WTC11 (cell line): ENCODE results near the gene RGL2. TPM values are rescaled to one million over a fixed set of nuclear protein-coding genes. Genes with fewer than 3 reads are reported as not detected.

ENCODE experiments used
- ATAC-seq: fragments of 200-7000 bp; cut with Tn5 transposase; 2 replicates; pipeline ENCODE4 v1.10.0; 2021; ENCODE audit warnings: mild to moderate bottlenecking, moderate library complexity
- CTCF ChIA-PET: fragments of 300-600 bp; sonication (Branson Sonifier 250); formaldehyde crosslinking; loops from one replicate; lab custom pipeline; 2021; ENCODE audit warnings: antibody characterized with exemption; lab: Charles Lee
- POLR2A ChIA-PET: fragments of 350-600 bp; sonication (Branson Sonifier 250); formaldehyde crosslinking; loops from one replicate; lab custom pipeline; 2021; ENCODE audit warnings: antibody characterized with exemption; lab: Charles Lee
- DNase-seq: peaks from one replicate; pipeline ENCODE4 v3.0.0; 2021; ENCODE audit warnings: low spot score
- H3K27ac Mint-ChIP-seq: 2 replicates; pipeline ENCODE4 v1.8.0; 2021; ENCODE audit warnings: mixed read lengths
- H3K27me3 Mint-ChIP-seq: 2 replicates; pipeline ENCODE4 v1.8.0; 2021; ENCODE audit warnings: low read depth, mild to moderate bottlenecking, moderate library complexity, mixed read lengths
- H3K36me3 Mint-ChIP-seq: 2 replicates; pipeline ENCODE4 v1.8.0; 2021; ENCODE audit warnings: mixed read lengths
- H3K4me1 Mint-ChIP-seq: 2 replicates; pipeline ENCODE4 v1.8.0; 2022; ENCODE audit warnings: mixed read lengths
- H3K4me3 Mint-ChIP-seq: 2 replicates; pipeline ENCODE4 v1.8.0; 2021; ENCODE audit warnings: mild to moderate bottlenecking, moderate library complexity, mixed read lengths
- H3K9me3 Mint-ChIP-seq: 2 replicates; pipeline ENCODE4 v1.8.0; 2021; ENCODE audit warnings: mixed read lengths
- AR ChIP-seq: fragments of 250-450 bp; sonication (Bioruptor Pico); IDR thresholded peaks from 2 replicates; pipeline ENCODE4 v1.9.0; 2021; ENCODE audit warnings: mild to moderate bottlenecking
- CDX4 ChIP-seq: fragments of 250-450 bp; sonication (Bioruptor Pico); IDR thresholded peaks from 2 replicates; pipeline ENCODE4 v1.9.0; 2021; ENCODE audit warnings: moderate library complexity, mild to moderate bottlenecking, inconsistent platforms, borderline replicate concordance
- CREM ChIP-seq: sonication (generic); formaldehyde crosslinking; IDR thresholded peaks from 2 replicates; pipeline ENCODE4 v1.8.1; 2022; ENCODE audit warnings: mild to moderate bottlenecking, missing genetic modification reagents, moderate library complexity
- ESRRA ChIP-seq: sonication (generic); formaldehyde crosslinking; IDR thresholded peaks from 2 replicates; pipeline ENCODE4 v1.8.1; 2022; ENCODE audit warnings: mild to moderate bottlenecking, missing genetic modification reagents, borderline replicate concordance
- FOXK1 ChIP-seq: sonication (generic); formaldehyde crosslinking; IDR thresholded peaks from 2 replicates; pipeline ENCODE4 v1.8.0; 2022; ENCODE audit warnings: mild to moderate bottlenecking, moderate library complexity, missing genetic modification reagents
- HMGA2 ChIP-seq: fragments of 250-450 bp; sonication (Bioruptor Pico); IDR thresholded peaks from 2 replicates; pipeline ENCODE4 v1.4.0; 2021; ENCODE audit warnings: mild to moderate bottlenecking, moderate library complexity
- JUN ChIP-seq: sonication (generic); formaldehyde crosslinking; IDR thresholded peaks from 2 replicates; pipeline ENCODE4 v1.8.0; 2023; ENCODE audit warnings: mild to moderate bottlenecking, missing genetic modification reagents
- NR2C2 ChIP-seq: sonication (generic); formaldehyde crosslinking; IDR thresholded peaks from 2 replicates; pipeline ENCODE4 v1.8.0; 2022; ENCODE audit warnings: mild to moderate bottlenecking, missing genetic modification reagents
- PRDM15 ChIP-seq: sonication (generic); formaldehyde crosslinking; IDR thresholded peaks from 2 replicates; pipeline ENCODE4 v1.8.0; 2022; ENCODE audit warnings: missing genetic modification reagents
- PREB ChIP-seq: sonication (generic); formaldehyde crosslinking; IDR thresholded peaks from 2 replicates; pipeline ENCODE4 v1.8.1; 2022; ENCODE audit warnings: mild to moderate bottlenecking, missing genetic modification reagents, moderate library complexity, borderline replicate concordance
- STAT6 ChIP-seq: sonication (generic); formaldehyde crosslinking; conservative IDR thresholded peaks from 2 replicates; pipeline ENCODE4 v1.8.1; 2023; ENCODE audit warnings: mild to moderate bottlenecking, low read depth, missing genetic modification reagents, moderate library complexity
- TEAD4 ChIP-seq: sonication (generic); formaldehyde crosslinking; IDR thresholded peaks from 2 replicates; pipeline ENCODE4 v1.8.0; 2022; ENCODE audit warnings: mild to moderate bottlenecking, missing genetic modification reagents
- TP53 ChIP-seq: sonication (generic); formaldehyde crosslinking; IDR thresholded peaks from 2 replicates; pipeline ENCODE4 v1.8.1; 2023; ENCODE audit warnings: mild to moderate bottlenecking, missing genetic modification reagents
- ZBTB21 ChIP-seq: sonication (generic); formaldehyde crosslinking; IDR thresholded peaks from 2 replicates; pipeline ENCODE4 v1.8.1; 2023; ENCODE audit warnings: mild to moderate bottlenecking, missing genetic modification reagents, borderline replicate concordance
- ZNF219 ChIP-seq: sonication (generic); formaldehyde crosslinking; IDR thresholded peaks from 2 replicates; pipeline ENCODE4 v1.8.0; 2023; ENCODE audit warnings: missing genetic modification reagents, mild to moderate bottlenecking, borderline replicate concordance
- ZNF423 ChIP-seq: fragments of 250-450 bp; sonication (Bioruptor Pico); IDR thresholded peaks from 2 replicates; pipeline ENCODE4 v2.1.2; 2022; ENCODE audit warnings: mild to moderate bottlenecking, moderate library complexity
- total RNA-seq: library from RNA; stranded (reverse); gene quantifications from 3 replicates; pipeline ENCODE4 v1.2.3, GENCODE V29; 2021

Gene RGL2
- total RNA-seq, 1 experiment from 2014 or later = 77.1 TPM

- Mint-ChIP-seq H3K4me3 (peak overlapping the region; percentile 82; the same call in 1 of the 2 replicates), H3K36me3 (peaks cover 34% of the 10 kb centered on the region), H3K4me1 (peaks cover 39% of the 10 kb centered on the region), H3K27me3 (no peaks in the 10 kb centered on the region), H3K27ac (no peak overlapping the region)
- ChIA-PET POLR2A (interaction anchor here (0.9 to 3.2 kb wide), 2 partner anchors 11 to 307 kb away, joined by 4 to 27 read pairs; partner anchors contain the start of genes PFDN6 and WDR46), CTCF (interaction anchor here (0.6 to 3.1 kb wide), 7 partner anchors 11 to 353 kb away, joined by 3 to 40 read pairs (median 24); partner anchors contain the start of genes PFDN6, RGL2 and WDR46)
- ATAC-seq (no peak), DNase-seq (no peak)
- TF ChIP-seq FOXK1 (CRISPR knock-in tag) (no peak), ZBTB21 (CRISPR knock-in tag) (no peak), NR2C2 (CRISPR knock-in tag) (no peak), TEAD4 (CRISPR knock-in tag) (no peak), PREB (CRISPR knock-in tag) (no peak), ESRRA (no peak), AR (CRISPR knock-in tag) (no peak), ZNF219 (no peak), PRDM15 (CRISPR knock-in tag) (no peak), JUN (CRISPR knock-in tag) (no peak), TP53 (no peak), CREM (CRISPR knock-in tag) (no peak), ZNF423 (CRISPR knock-in tag) (no peak), CDX4 (CRISPR knock-in tag) (no peak), STAT6 (CRISPR knock-in tag) (no peak), HMGA2 (CRISPR knock-in tag) (no peak)
- TF ChIP-seq, all 79 proteins: peak for 0
- H3K9me3 Mint-ChIP-seq = no peaks in the 10 kb centered on the region
These were observed 19.9 kb downstream of the RGL2 start for GRCh38 chr6:33278810-33279209.
